ENCODE results near the gene S100A13.

S100A13 gene

GRCh38 chr1:153624965-153625611 is 2.2 kb downstream of the S100A13 start:
- no peak for DNase-seq

- DNase-seq = no peak
These were observed 4.2 kb downstream of the S100A13 start for GRCh38 chr1:153623101-153623500.

- no peak for DNase-seq
These were observed 8.1 kb downstream of the S100A13 start for GRCh38 chr1:153619171-153619570.

- no peak for DNase-seq
These were observed 9.6 kb downstream of the S100A13 start for GRCh38 chr1:153617663-153618062.

DNA sequence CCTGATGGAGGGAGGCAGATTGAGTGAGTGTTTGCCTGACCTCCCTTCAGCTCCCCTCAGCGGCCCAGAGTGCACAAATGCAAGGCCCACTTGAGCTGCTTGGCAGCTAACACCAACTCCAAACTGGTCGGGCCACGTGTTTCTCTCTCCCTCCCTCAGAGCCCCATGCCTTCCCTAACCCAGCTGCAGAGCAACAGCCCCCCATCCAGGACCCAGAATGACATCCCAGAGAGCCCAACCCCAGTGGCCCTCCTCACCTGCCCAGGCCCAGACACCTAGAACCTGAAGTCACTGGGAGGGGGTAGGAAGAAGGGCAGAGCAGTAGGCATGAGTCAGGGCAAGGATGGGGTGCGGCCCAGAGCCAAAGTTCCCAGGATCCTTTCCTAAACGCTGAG is 10.4 kb downstream of the S100A13 start:
- DNase-seq = no peak

GRCh38 chr1:153616144-153616916 is 11.0 kb downstream of the S100A13 start, which contains the start of gene S100A14:
S100A14 (minus strand) TSS chr1:153616325; CDS start chr1:153615858, 467 bp downstream.
- DNase-seq = no peak

DNA sequence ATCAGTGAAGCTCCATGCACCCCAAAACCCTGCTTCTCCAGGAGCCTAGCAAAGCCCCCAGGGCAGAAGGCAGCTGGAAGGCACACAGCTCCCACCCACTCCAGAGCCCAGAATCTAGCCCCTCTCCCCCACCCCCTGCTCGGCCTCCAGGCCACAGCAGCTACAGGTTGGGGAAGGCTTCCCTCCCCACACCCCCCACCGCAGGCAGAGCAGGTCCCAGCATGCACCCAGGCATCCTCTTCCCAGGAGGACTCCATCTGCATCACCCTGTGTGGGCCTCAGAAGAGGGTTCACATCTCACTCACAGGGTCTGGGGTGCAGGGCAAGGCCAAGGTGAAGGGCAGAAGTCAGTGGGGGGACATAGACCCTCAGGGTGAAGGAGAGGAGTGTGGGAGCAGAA is 11.9 kb downstream of the S100A13 start:
- DNase-seq = no peak

DNA sequence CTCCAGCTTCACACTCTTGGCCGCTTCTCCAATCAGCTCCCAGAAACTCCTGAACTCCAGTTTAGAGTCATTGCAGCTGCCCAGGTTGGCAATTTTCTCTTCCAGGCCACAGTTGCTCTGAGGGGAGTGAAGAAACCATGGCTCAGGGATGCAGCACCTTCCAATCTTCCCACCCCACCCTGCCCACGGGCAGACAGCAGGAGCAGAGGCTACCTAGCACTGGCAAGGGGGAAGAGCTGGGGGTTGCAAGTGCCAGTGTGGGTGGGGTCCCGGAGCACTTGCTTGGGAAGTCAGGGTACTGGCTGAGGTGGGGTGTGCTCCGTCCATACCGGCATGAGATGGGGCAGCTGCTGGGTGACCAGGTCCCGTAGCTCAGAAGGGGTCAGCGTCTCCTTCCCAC is 12.4 kb downstream of the S100A13 start:
- no peak for DNase-seq

- DNase-seq = no peak
These were observed 13.0 kb downstream of the S100A13 start for GRCh38 chr1:153614189-153614900.

DNA sequence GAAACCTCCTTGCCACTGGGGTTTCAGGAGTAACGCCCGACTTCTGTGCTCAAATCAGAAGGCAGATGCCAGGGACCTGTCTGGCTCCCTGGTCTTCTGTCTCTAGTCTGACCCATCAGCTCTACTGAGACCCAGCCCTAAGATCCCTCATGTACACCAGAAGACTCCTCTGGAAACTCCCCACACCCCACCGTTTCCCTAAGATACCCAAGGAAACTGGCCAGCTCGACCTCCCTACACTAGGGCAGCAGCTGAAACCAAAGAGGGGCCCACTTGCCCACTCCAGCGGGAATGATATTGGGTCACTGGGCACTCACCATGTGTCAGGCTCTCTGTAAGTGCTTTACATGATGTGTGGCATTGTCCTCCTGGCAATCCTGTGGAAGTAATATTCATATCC is 13.9 kb downstream of the S100A13 start:
- DNase-seq = no peak

DNA sequence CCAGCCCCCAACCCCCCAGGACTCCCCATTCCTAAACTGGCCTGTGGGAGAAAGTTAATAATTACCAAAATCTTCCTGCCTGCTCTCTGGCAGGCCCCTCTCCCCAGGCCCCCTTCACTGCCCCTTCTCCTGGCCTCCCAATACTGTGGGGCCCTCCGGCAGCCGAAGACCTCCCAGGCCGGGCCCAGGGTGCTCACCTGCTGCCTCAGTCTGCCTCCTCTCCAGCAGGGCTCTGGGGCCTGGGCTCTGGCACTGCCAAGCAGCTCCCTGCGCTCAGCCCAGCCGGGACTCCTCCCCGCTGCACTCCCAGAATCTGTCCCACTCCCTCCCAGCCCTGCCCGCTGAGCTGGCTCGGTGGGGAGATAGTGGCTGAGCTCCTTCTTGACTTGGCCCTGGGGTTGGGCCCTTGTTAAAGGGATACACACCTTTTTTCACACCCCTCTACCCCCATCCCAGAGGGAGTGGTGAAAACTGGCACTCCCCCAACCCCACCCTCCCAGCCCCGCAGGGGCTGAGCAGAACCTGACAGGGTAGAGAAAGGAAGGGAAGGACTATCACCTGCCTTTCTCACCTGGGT is 14.5 kb downstream of the S100A13 start, which contains the start of gene S100A16:
S100A16 (minus strand) TSS at position 383 of the 577 bp plus-strand sequence. CDS start 4,986 bp downstream, outside the sequence.
- no peak for DNase-seq

DNA sequence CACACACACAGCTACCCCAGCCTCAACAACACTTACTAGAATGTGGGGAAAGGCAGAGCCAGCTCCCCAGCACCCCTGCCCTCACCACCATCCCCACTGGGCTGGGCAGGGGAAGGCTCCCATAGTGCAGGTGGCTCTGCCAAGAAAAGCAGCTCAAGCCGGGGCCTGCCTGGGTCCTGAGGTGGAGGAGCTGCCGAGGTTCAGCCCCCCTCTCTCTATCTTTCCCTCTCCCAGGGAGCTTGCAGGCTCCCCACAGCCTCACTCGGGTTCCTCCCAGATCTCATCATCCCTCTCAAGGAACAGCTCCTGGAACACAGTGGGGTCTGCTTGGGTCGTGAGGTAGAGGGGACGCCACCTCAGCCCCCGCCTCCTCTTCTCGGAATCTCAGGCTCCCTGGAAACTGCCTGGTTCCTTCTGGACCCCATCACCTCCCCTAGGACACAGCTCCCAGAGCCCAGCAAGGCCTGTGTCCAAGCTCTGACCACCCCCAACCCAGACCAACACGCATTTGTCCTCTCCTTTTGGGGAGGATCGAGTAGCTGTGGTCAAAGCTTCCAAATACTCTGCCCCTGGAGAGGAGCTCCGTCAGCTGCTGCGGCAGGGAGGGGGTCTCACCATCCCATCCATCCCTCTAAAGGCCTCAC is 15.1 kb downstream of the S100A13 start:
- DNase-seq = no peak

DNA sequence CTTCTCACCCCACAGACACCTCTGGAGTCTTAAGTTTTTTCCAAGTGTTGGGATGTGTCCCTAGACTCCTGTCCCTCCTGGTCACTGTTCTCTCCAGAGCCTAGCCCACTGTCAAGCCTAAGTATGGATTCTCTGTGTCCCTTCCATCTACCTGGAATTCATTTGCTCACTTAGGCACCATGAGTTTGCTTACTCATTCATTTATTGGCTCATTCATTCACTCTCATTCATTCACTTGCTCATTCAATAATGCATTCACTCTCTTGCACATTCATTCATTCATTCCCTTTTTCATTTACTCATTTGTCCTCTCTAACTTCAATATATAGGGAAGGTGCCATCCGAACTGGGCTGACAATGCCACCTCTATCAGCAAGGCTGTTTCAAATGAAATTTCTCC is 15.9 kb downstream of the S100A13 start:
- no peak for DNase-seq

GRCh38 chr1:153610811-153611301 is 16.4 kb downstream of the S100A13 start:
- DNase-seq = no peak

- DNase-seq = no peak
These were observed 17.0 kb downstream of the S100A13 start for GRCh38 chr1:153610334-153610733.

GRCh38 chr1:153609585-153609907 is 17.8 kb downstream of the S100A13 start:
- no peak for DNase-seq

- no peak for DNase-seq
These were observed 18.3 kb downstream of the S100A13 start for GRCh38 chr1:153608742-153609584.

DNA sequence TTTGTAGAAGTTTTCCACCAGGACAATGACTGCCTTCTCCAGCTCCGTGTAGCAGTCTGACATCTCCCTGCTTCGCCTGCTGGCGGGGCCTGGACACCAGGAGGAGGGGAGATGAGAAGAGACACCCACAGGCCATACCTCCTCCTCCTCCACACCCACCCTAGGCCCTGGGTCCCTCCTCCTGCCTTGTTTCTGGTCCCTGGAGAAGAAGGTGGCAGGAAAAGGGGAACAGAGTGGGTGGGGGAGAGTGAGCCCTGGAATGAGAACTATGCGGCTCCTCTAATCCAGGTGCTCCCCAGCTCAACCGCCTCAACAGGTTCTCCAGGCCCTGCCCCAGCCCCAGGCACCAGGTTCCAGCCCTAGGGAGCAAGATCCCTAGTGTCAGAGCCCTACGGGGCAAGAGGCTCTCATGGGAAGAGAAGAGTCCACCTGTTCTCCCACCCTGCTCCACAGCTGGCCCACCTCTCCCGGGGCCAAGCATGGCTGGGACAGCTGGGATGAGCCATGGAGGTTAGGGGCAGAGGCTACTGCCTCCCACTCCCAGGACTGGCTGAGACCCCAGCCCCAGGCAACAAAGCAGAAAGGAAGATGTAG is 19.1 kb downstream of the S100A13 start:
- DNase-seq = no peak

GRCh38 chr1:153607381-153607780 is 19.9 kb downstream of the S100A13 start:
- no peak for DNase-seq

DNA sequence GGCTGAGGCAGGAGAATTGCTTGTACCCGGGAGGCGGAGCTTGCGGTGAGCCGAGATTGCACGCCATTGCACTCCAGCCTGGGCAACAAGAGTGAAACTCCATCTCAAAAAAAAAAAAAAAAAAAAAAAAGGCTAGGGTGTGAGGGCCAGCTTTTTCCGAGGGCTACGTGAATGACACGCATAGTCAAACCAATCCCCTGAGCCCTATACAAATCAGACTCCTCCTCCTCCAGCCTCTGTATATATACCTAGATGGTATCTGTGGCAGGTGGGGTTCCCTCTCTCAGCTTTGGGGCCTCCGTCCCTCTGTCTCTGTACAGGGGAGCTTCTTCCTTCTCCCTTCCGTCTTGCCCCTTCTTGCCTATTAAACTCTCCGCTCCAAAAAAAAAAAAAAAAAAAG is 21.1 kb downstream of the S100A13 start:
- DNase-seq = no peak

DNA sequence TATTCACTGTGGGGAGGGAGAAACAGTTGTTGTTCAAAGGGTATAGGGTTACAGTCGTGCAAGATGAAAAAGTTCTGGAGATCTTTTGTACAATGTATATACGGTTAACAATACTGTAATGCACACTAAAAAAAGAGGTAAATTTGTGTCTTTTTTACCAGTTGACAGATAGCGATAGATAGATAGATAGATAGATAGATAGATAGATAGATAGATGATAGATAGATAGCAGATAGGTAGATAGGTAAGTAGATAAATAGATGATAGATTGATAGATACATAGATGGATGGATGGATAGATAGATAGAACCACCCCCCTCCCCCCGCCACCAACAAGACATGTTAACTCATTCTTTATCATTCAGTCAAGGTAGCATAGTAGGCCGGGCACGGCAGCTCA is 24.6 kb downstream of the S100A13 start:
- no peak for DNase-seq
